ENCODE measurements around the gene GNS. TPM values are rescaled to one million over a fixed set of nuclear protein-coding genes. Genes with fewer than 3 reads are reported as not detected.
"Not testable (repeated sequence)": the region's sequence is repeated elsewhere in the genome, so short reads cannot be mapped to it uniquely, and the experiment has no call there.

The GNS gene
- total RNA-seq, 1 donor from 2014 or later, result 188 TPM

DNA sequence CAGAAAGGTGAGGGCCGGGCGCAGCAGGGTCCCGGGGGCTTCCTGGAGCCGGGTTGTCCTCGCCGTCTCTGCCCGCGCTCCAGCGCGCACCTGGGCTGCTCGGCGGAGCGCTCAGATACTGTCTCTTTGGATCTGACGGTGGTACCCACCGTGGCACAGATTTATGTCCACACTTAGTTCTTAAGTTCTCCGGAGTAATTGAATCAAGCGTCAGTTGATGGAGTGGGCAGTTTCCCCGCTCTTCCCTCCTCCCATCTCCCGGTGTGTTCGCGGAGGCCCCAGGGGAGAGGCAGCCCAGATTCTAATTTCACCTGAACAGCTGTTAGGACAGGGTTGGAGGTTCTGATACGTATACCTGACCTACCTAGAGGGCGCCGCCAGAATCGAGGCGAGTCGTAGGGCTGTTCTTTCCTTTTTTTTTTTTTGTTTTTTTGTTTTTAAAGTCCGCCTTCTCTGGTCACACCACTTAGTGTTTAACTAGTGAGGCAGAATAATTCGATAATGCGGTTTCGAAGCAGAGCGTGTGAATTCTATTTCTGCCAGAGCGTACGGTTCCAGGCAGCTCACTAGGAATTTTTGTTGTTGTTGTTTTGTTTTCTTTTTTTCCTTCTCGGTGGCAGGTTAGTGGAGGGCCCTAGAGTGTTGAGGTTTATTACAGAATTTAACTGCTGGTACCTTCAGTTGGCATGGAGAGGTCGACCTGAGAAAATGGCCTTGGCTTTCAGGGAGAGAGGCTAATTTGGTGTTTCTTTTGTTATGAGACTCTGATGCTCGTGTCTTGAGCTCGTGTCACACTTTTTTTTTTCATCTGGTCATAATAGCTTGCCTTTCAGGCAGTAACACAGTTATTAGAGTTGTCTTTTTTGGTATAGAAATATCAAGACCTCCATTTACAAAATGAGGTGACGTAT is 22.3 kb upstream of the GNS start:
- Histone ChIP-seq H3K36me3 (no peaks in the 10 kb centered on the region), H3K4me3 (peak overlapping the region; percentile 61), H3K27me3 (no peaks in the 10 kb centered on the region), H3K27ac (peak overlapping the region; percentile 64), H3K4me1 (peaks cover 9% of the 10 kb centered on the region), H3K9me3 (no peaks in the 10 kb centered on the region)
- TF ChIP-seq, protein P1, sequence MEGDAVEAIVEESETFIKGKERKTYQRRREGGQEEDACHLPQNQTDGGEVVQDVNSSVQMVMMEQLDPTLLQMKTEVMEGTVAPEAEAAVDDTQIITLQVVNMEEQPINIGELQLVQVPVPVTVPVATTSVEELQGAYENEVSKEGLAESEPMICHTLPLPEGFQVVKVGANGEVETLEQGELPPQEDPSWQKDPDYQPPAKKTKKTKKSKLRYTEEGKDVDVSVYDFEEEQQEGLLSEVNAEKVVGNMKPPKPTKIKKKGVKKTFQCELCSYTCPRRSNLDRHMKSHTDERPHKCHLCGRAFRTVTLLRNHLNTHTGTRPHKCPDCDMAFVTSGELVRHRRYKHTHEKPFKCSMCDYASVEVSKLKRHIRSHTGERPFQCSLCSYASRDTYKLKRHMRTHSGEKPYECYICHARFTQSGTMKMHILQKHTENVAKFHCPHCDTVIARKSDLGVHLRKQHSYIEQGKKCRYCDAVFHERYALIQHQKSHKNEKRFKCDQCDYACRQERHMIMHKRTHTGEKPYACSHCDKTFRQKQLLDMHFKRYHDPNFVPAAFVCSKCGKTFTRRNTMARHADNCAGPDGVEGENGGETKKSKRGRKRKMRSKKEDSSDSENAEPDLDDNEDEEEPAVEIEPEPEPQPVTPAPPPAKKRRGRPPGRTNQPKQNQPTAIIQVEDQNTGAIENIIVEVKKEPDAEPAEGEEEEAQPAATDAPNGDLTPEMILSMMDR (IDR thresholded peaks at IDR 0.05), result no peak
- ATAC-seq (peak; percentile 42), DNase-seq (peak; percentile 64)
- intact Hi-C loops (cut with DNase I), result no loop called here

DNA sequence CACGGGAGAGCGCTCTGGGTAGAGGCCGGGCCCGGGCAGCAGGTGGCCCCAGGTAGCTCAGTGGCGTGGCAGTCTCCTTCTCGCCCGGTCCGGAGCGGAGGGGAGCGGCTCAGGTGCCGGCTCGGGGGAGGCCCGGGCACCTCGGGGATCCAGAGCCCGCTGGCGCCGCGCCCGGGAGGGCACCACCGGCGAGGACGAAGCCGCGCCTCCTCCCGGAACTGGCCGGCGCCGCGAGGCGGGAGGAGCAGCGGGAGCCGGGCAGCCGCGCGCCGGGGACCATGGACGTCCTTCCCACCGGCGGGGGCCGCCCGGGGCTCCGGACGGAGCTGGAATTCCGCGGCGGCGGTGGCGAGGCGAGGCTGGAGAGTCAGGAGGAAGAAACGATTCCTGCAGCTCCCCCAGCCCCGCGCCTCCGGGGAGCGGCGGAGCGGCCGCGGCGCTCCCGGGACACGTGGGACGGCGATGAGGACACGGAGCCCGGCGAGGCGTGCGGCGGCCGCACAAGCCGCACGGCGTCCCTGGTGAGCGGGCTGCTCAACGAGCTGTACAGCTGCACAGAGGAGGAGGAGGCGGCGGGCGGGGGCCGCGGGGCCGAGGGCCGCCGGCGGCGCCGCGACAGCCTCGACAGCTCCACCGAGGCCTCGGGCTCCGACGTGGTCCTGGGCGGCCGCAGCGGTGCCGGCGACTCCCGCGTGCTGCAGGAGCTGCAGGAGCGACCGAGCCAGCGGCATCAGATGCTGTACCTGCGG is 21.5 kb upstream of the GNS start:
- ATAC-seq, result peak; percentile 93
- TF ChIP-seq, protein P1 (IDR thresholded peaks at IDR 0.05), result no peak
- Histone ChIP-seq H3K4me1 (peaks cover 9% of the 10 kb centered on the region), H3K36me3 (no peaks in the 10 kb centered on the region), H3K27ac (peak overlapping the region; percentile 64), H3K4me3 (peak overlapping the region; percentile 61), H3K9me3 (no peaks in the 10 kb centered on the region), H3K27me3 (no peaks in the 10 kb centered on the region)
- intact Hi-C loops (cut with DNase I), result no loop called here
- DNase-seq, result peak; percentile 91

DNA sequence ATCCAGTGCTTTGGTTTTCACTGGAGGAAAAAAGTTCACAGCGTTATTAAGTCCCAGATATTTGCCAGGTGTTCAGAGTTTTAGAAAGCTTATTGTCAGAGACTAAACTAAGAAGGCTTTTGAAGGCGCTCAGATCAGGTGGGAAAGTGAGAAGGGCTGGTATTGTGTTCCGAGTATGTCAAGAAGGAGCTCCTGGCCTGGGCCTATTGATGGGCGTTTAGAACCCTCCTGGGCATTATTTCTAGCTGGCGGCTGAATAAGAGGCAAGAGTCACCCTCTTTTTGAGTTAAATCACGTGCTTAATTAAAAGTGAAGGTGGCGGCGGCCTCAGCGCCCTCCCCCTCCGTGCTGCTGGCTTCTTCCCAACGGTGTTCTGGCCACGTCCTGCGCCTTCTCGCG is 20.9 kb upstream of the GNS start:
- Histone ChIP-seq H3K27me3 (no peaks in the 10 kb centered on the region), H3K9me3 (peaks cover 2% of the 10 kb centered on the region), H3K4me1 (peaks cover 9% of the 10 kb centered on the region), H3K36me3 (no peaks in the 10 kb centered on the region), H3K4me3 (peak overlapping the region; percentile 61), H3K27ac (peak overlapping the region; percentile 64)
- TF ChIP-seq, protein P1 (IDR thresholded peaks at IDR 0.05), result no peak
- DNase-seq (no peak), ATAC-seq (no peak)
- intact Hi-C loops (cut with DNase I), result no loop called here

DNA sequence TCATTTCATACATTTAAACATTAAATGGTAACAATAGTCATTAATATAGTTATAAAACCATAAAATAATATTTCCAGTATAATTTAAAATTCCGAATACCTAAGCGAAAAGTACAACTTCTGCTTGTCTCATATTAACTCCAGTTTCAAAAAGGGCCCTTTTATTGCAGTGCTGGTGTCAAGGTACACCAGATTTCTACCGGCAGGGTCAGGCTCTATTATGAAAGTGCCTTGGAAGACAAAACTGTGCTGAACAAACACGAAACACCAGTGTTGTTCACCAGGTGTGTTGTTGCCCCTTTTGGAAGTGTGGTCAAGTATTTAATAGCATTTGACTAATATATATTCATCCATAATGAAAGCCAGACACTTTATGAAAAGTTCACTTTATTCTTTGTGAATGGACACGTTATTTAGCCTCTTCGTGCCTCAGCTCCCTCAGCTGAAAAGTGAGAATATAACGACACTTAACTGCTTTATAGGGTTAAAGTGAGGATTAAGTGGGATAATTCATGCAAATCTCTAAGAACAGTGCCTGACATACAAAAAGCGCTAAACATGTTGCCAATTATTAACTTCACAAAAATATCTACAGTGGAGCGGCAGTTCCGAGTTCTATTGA is 20.3 kb upstream of the GNS start:
- intact Hi-C loops (cut with DNase I), result no loop called here
- peaks cover 4% of the 10 kb centered on the region for H3K9me3 ChIP-seq
- H3K4me3 ChIP-seq, result peak overlapping the region; percentile 61
- H3K36me3 ChIP-seq, result no peaks in the 10 kb centered on the region
- H3K27me3 ChIP-seq, result no peaks in the 10 kb centered on the region
- TF ChIP-seq, protein P1 (IDR thresholded peaks at IDR 0.05), result no peak
- DNase-seq, result no peak
- H3K4me1 ChIP-seq, result peaks cover 9% of the 10 kb centered on the region
- H3K27ac ChIP-seq, result peak overlapping the region; percentile 64
- ATAC-seq, result no peak

DNA sequence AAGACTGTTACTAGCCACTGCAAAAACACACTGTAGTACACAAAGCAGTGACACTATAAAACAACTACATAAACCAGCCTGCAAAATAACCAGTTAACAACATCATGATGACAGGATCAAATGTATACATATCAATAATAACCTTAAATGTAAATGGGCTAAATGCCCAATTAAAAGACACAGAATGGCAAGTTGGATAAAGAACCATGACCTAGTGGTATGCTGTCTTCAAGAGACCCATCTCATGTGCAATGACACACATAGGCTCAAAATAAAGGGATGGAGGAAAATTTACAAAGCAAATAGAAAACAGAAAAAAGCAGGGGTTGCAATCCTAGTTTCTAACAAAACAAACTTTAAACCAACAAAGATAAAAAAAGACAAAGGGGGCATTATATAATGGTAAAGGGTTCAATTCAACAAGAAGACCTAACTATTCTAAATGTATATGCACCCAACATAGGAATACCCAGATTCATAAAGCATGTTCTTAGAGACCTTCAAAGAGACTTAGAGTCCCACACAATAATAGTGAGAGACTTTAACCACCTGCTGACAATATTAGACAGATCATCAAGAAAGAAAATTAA is 16.0 kb upstream of the GNS start:
- H3K9me3 ChIP-seq; H3K27ac ChIP-seq; ATAC-seq; H3K4me1 ChIP-seq; H3K36me3 ChIP-seq; H3K27me3 ChIP-seq; DNase-seq; H3K4me3 ChIP-seq; intact Hi-C loops (cut with DNase I): not testable (repeated sequence)

Data from upper lobe of right lung (tissue), 1 donor.